ENCODE data around the gene TBK1.
"Not testable (repeated sequence)": the region's sequence is repeated elsewhere in the genome, so short reads cannot be mapped to it uniquely, and the experiment has no call there.

The TBK1 gene

DNA sequence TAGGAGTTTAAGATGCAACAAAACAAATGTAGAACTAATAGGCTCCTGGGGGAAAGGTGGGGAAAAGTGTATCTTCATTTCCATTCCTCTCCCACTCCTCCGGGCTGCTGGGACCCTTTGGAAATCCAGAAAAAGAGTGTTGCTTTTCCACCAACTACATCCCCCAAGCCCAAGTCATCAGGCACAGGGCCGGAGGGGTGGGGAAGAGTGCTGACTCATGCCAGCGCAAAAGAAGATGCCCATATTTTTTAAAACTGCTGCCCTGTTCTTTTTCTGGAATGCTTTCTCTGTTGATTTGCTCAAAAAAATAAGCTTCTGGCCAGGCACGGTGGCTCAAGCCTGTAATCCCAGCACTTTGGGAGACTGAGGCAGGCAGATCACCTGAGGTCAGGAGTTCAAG lies 70.9 kb downstream of the TBK1 start:
- H3K4me3 ChIP-seq (ENCODE audit: low read length): no peak overlapping the region
- WGBS (ENCODE audit: insufficient coverage, insufficient read length): no CpG with 5 or more reads among the region's 4 CpGs
- DNase-seq (ENCODE audit: low read depth, low spot score): no peak
- H3K36me3 ChIP-seq (ENCODE audit: control insufficient read depth, insufficient read depth, low read length): no peaks in the 10 kb centered on the region
- no peaks in the 10 kb centered on the region for H3K9me3 ChIP-seq (ENCODE audit: control insufficient read depth, insufficient read depth, low read length)
- 0 out of 2 replicates have a peak, but pooled peaks cover 4% of the 10 kb centered on the region for H3K4me1 ChIP-seq (ENCODE audit: control insufficient read depth, insufficient read depth, low read length)
- H3K27ac ChIP-seq (ENCODE audit: low read length): no peak overlapping the region
- no peaks in the 10 kb centered on the region for H3K27me3 ChIP-seq (ENCODE audit: control insufficient read depth, insufficient read depth, low read length)

DNA sequence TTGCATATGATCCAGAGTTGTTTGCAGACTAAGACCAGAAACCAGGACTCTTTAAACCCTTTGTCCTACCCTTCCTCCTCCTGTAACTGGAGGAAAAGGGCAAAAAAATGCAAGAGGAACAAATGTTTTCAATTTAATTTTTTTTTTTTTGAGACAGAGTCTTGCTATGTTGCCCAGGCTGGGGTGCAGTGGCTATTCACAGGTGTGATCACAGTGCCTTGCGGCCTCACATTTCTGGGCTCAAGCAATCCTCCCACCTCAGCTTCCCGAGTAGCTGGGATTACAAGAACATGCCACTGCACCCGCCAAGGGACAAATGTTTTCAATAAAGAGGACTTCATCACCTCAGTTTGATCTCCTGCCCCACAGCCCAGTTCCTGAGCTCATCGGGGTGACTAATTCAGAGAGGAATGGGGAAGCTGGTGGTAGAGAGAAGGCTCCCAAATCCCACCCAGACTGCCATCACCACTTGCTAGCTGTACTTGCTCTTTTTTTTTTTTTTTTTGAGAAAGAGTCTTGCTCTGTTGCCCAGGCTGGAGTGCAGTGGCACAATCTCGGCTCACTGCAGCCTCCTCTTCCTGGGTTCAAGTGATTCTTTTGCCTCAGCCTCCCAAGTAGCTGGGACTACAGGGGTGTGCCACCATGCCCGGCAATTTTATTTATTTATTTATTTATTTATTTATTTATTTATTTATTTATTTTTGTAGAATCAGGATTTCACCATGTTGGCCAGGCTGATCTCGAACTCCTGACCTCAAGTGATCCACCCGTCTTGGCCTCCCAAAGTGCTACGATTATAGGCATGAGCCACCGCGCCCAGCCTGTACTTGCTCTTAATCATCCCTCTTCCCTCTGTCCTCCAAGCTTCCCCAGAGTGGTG lies 71.9 kb downstream of the TBK1 start:
- not testable (repeated sequence) for H3K9me3 ChIP-seq (ENCODE audit: control insufficient read depth, insufficient read depth, low read length); H3K27ac ChIP-seq (ENCODE audit: low read length); H3K4me3 ChIP-seq (ENCODE audit: low read length); H3K36me3 ChIP-seq (ENCODE audit: control insufficient read depth, insufficient read depth, low read length); H3K27me3 ChIP-seq (ENCODE audit: control insufficient read depth, insufficient read depth, low read length); H3K4me1 ChIP-seq (ENCODE audit: control insufficient read depth, insufficient read depth, low read length); DNase-seq (ENCODE audit: low read depth, low spot score)
- no CpG with 5 or more reads among the region's 11 CpGs for WGBS (ENCODE audit: insufficient coverage, insufficient read length)

DNA sequence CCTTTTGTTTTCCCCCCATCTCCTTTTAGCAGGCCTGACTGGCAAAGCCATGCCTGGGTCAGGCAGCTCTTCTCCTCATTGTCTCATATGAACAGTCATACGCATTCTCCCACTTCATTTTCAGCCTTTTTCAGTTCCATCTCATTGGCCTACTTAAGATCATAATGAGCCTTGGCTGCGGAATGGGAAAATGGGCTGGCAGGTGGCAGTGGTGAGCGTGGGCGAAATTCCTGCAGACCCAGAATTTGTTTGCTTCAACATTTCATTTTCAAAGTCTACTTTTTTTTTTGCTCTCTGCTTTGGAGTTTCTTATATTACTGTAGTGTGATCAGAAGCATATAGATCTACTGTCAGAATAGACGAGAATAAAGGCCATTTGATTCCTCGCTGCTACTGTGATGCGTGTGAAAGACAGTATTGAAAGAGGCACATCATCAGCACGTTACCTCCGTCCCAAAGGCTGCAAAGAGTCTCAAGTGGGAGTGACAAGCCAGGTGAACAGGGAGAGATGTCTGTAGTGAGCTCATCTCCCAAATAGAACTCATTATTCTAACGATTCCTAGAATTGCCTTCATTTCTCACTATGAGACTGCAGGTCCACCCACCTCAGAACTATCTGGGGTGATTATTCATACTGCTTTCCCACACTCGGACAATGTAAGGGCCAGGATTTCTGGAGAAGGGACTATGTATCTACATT lies 73.7 kb downstream of the TBK1 start:
- Histone ChIP-seq H3K4me1 (ENCODE audit: control insufficient read depth, insufficient read depth, low read length) (peaks cover 6% of the 10 kb centered on the region; the same call in 1 of the 2 replicates), H3K4me3 (ENCODE audit: low read length) (no peak overlapping the region), H3K27me3 (ENCODE audit: control insufficient read depth, insufficient read depth, low read length) (no peaks in the 10 kb centered on the region), H3K27ac (ENCODE audit: low read length) (no peak overlapping the region), H3K9me3 (ENCODE audit: control insufficient read depth, insufficient read depth, low read length) (no peaks in the 10 kb centered on the region), H3K36me3 (ENCODE audit: control insufficient read depth, insufficient read depth, low read length) (no peaks in the 10 kb centered on the region)
- no CpG with 5 or more reads among the region's 11 CpGs for WGBS (ENCODE audit: insufficient coverage, insufficient read length)
- no peak for DNase-seq (ENCODE audit: low read depth, low spot score)

DNA sequence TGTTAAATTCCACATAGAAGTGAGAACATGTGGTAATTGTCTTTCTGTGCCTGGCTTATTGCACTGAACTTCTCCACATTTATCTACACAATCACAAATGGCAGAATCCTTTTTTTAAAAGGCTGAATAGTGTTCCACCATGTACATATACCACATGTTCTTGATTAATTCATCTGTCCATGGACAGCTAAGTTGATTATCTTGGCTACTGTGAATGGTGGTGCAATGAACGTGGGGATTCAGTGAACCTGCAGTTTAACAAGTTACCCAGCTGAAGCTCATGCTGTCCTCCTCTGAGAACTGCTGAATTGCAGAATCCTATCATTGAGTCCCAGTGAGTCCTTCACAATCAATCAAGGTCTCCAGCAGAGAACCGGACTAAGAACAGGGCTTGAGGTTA lies 74.9 kb downstream of the TBK1 start:
- no peak for DNase-seq (ENCODE audit: low read depth, low spot score)

DNA sequence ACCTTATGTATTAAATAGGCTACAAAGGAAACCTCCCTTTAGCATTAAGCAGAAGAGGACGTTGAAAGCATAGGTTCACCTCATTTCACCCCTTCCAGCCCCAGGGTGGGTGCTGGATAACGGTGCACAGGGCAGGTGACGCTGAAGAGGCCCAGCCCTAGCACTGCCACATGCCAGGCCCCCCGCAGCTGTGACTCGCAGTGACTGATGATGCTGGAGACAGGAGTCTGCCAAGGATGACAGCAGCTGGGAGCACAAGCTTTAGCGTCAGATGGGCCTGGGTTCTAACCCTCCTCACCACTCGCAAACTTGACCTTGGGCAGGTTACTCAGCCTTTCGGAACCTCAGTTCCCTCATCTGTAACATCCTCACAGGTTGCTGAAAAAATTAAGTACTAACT lies 76.7 kb downstream of the TBK1 start:
- Histone ChIP-seq H3K4me1 (ENCODE audit: control insufficient read depth, insufficient read depth, low read length) (peaks cover 4% of the 10 kb centered on the region), H3K36me3 (ENCODE audit: control insufficient read depth, insufficient read depth, low read length) (no peaks in the 10 kb centered on the region), H3K9me3 (ENCODE audit: control insufficient read depth, insufficient read depth, low read length) (no peaks in the 10 kb centered on the region), H3K27ac (ENCODE audit: low read length) (no peak overlapping the region), H3K27me3 (ENCODE audit: control insufficient read depth, insufficient read depth, low read length) (no peaks in the 10 kb centered on the region), H3K4me3 (ENCODE audit: low read length) (no peak overlapping the region)
- no CpG with 5 or more reads among the region's 8 CpGs for WGBS (ENCODE audit: insufficient coverage, insufficient read length)
- no peak for DNase-seq (ENCODE audit: low read depth, low spot score)

More for the DNA sequence above, 74.9 kb downstream of the TBK1 start:
- Histone ChIP-seq H3K36me3 (ENCODE audit: control insufficient read depth, insufficient read depth, low read length) (no peaks in the 10 kb centered on the region), H3K27me3 (ENCODE audit: control insufficient read depth, insufficient read depth, low read length) (no peaks in the 10 kb centered on the region), H3K9me3 (ENCODE audit: control insufficient read depth, insufficient read depth, low read length) (no peaks in the 10 kb centered on the region), H3K27ac (ENCODE audit: low read length) (no peak overlapping the region), H3K4me3 (ENCODE audit: low read length) (no peak overlapping the region), H3K4me1 (ENCODE audit: control insufficient read depth, insufficient read depth, low read length) (peaks cover 8% of the 10 kb centered on the region)
- no CpG with 5 or more reads among the region's 2 CpGs for WGBS (ENCODE audit: insufficient coverage, insufficient read length)

DNA sequence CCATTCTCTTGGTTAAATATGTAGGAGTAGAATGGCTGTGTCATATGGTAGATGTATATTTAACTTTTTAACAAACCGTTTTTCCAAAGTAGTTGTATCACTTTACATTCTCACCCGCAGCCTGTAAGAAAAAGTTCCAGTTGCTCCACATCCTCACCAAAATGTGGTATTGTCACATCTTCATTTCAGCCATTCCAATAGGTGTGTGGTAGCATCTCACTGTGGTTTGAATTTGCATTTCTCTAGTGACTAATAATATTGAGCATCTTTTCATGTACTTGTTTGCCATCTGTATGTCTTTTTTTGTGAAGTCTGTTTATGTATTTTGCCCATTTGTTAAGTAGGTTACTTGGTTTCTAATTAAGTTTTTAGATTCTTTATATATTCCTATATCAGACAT lies 78.6 kb downstream of the TBK1 start:
- Histone ChIP-seq H3K27me3 (ENCODE audit: control insufficient read depth, insufficient read depth, low read length) (no peaks in the 10 kb centered on the region), H3K36me3 (ENCODE audit: control insufficient read depth, insufficient read depth, low read length) (no peaks in the 10 kb centered on the region), H3K4me3 (ENCODE audit: low read length) (no peak overlapping the region), H3K9me3 (ENCODE audit: control insufficient read depth, insufficient read depth, low read length) (no peaks in the 10 kb centered on the region), H3K27ac (ENCODE audit: low read length) (no peak overlapping the region), H3K4me1 (ENCODE audit: control insufficient read depth, insufficient read depth, low read length) (peaks cover 4% of the 10 kb centered on the region)
- WGBS (ENCODE audit: insufficient coverage, insufficient read length): no CpG with 5 or more reads among the region's 2 CpGs
- DNase-seq (ENCODE audit: low read depth, low spot score): no peak

DNA sequence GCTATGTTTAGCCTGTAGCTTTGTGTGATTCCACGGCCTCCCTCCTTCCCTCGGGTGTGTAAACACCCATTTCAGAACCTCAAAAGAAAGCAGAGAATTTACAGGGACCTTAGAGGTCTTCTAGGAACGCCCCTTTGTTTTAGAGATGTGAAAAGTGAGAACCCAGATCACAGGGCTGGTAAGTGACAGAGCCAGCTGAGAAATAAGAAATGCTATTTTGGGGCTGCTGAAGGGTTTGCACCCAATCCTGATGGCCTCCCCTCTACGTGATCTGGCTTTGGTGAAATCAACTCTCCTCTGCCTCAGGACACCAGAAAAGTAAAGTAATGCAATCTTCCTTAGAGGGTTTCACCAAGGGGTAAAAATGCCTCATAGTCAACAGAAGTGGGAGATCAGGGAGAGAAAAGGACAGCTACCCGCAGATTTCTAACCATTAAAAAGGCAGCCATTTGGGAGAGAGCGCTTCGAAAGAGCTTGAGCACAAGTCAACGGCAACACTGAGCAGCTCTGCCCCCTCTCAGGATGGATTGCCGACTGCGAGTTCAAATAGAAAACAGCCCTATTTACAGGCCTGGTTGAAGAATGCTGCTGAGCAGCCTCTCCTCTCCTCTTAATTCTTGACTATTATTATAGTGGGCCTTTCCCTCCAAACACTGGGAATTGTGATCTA lies 79.9 kb downstream of the TBK1 start:
- no peaks in the 10 kb centered on the region for H3K36me3 ChIP-seq (ENCODE audit: control insufficient read depth, insufficient read depth, low read length)
- no peaks in the 10 kb centered on the region for H3K27me3 ChIP-seq (ENCODE audit: control insufficient read depth, insufficient read depth, low read length)
- H3K27ac ChIP-seq (ENCODE audit: low read length): no peak overlapping the region
- H3K9me3 ChIP-seq (ENCODE audit: control insufficient read depth, insufficient read depth, low read length): no peaks in the 10 kb centered on the region
- no peak for DNase-seq (ENCODE audit: low read depth, low spot score)
- no peak overlapping the region for H3K4me3 ChIP-seq (ENCODE audit: low read length)
- peaks cover 4% of the 10 kb centered on the region for H3K4me1 ChIP-seq (ENCODE audit: control insufficient read depth, insufficient read depth, low read length)
- WGBS (ENCODE audit: insufficient coverage, insufficient read length): no CpG with 5 or more reads among the region's 10 CpGs

DNA sequence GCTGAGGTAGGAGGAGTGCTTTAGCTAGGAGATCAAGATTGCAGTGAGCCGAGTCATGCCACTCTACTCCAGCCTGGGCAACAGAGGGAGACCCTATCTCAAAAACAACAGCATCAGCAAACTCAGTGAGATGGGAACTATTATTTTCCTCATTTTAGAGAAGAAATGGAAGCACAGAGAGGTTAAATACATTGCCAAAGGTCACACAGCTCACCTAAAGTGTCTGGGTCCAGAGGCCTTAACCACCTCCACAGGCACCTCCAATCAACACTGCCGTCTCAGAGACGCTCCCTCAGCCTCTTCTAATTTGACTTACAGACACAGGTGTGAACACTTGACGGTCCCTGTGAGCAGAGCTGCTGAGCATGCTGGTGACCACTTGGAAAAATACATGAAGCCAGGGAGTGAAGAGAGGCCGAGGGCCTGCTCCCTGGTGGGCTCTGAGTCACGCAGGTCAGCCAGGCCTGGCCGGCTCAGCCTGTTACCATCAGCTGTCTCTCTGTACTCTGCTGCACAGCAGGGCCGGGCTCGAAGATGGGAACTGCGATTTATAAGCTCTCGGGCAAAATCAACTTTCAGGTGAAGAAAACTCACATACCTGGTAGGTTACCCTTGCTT lies 80.9 kb downstream of the TBK1 start:
- Histone ChIP-seq H3K36me3 (ENCODE audit: control insufficient read depth, insufficient read depth, low read length) (no peaks in the 10 kb centered on the region), H3K4me3 (ENCODE audit: low read length) (no peak overlapping the region), H3K27me3 (ENCODE audit: control insufficient read depth, insufficient read depth, low read length) (no peaks in the 10 kb centered on the region), H3K9me3 (ENCODE audit: control insufficient read depth, insufficient read depth, low read length) (no peaks in the 10 kb centered on the region), H3K27ac (ENCODE audit: low read length) (no peak overlapping the region), H3K4me1 (ENCODE audit: control insufficient read depth, insufficient read depth, low read length) (peaks cover 4% of the 10 kb centered on the region)
- no peak for DNase-seq (ENCODE audit: low read depth, low spot score)
- no CpG with 5 or more reads among the region's 11 CpGs for WGBS (ENCODE audit: insufficient coverage, insufficient read length)

DNA sequence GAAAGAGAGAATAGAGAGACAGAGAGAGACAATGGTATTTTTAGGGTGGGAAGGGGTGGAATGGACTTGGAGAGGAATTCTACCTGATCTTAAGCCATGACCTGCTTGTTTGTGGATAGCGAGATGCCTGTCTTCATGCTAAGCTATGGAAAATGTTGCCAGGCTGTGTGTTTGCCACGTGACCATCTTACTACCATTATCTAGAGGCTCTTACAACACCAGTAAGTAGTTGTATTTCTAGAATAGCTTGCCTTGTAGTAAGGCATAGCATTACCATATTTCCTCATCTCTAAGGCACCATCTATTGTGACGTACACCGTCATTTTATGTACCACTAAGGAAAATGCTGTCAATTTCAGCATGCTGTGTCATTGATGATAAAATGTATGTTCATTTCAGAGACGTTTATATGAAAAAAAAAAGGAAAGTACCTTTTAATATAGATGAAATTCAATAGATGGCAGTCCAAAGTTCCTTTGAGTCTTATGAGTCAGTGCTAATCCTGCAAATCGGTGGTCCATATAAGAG lies 82.8 kb downstream of the TBK1 start:
- Histone ChIP-seq H3K4me1 (ENCODE audit: control insufficient read depth, insufficient read depth, low read length) (peaks cover 3% of the 10 kb centered on the region; the same call in 1 of the 2 replicates), H3K27me3 (ENCODE audit: control insufficient read depth, insufficient read depth, low read length) (no peaks in the 10 kb centered on the region), H3K4me3 (ENCODE audit: low read length) (no peak overlapping the region), H3K9me3 (ENCODE audit: control insufficient read depth, insufficient read depth, low read length) (no peaks in the 10 kb centered on the region), H3K27ac (ENCODE audit: low read length) (no peak overlapping the region), H3K36me3 (ENCODE audit: control insufficient read depth, insufficient read depth, low read length) (no peaks in the 10 kb centered on the region)
- DNase-seq (ENCODE audit: low read depth, low spot score): no peak
- no CpG with 5 or more reads among the region's 6 CpGs for WGBS (ENCODE audit: insufficient coverage, insufficient read length)

DNA sequence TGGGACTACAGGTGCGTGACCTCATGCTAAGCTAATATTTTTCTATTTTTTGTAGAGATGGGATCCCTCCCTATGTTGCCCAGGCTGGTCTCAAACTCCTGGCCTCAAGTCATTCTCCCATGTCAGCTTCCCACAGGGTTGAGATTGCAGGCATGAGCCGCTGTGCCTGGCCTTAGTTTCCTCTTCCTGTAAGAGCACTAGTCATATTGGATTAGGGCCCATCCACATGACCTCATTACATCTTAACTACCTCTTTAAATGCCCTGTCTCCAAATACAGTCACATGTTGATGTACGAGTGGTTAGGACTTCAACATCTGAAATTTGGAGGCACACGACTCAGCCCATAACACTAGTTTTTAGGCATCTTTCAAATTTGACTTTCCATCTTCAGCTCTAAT lies 86.2 kb downstream of the TBK1 start:
- Histone ChIP-seq H3K27me3 (ENCODE audit: control insufficient read depth, insufficient read depth, low read length) (no peaks in the 10 kb centered on the region), H3K27ac (ENCODE audit: low read length) (no peak overlapping the region), H3K36me3 (ENCODE audit: control insufficient read depth, insufficient read depth, low read length) (no peaks in the 10 kb centered on the region), H3K9me3 (ENCODE audit: control insufficient read depth, insufficient read depth, low read length) (no peaks in the 10 kb centered on the region), H3K4me3 (ENCODE audit: low read length) (no peak overlapping the region), H3K4me1 (ENCODE audit: control insufficient read depth, insufficient read depth, low read length) (no peaks in the 10 kb centered on the region)
- WGBS (ENCODE audit: insufficient coverage, insufficient read length): no CpG with 5 or more reads among the region's 4 CpGs
- DNase-seq (ENCODE audit: low read depth, low spot score): no peak

Measured in iPS DF 6.9 (cell line).